IMR-90 (cell line): Measurements from ENCODE around the gene MAP1A. TPM values are rescaled to one million over a fixed set of nuclear protein-coding genes. Genes with fewer than 3 reads are reported as not detected.

Experiments
- ATAC-seq: fragments of 200-7000 bp; cut with Tn5 transposase; 2 replicates; pipeline ENCODE4 v1.9.1; 2020; ENCODE audit warnings: low read depth, mild to moderate bottlenecking, moderate library complexity
- BruUV-seq: library from RNA; stranded (reverse); fragments of 400-500 nt; replicated peaks from 2 replicates; lab custom pipeline; 2021; lab: Mats Ljungman, UMichigan
- CTCF ChIA-PET: fragments of 300-600 bp; formaldehyde crosslinking; extraction: SDS; loops from one replicate; lab custom pipeline; 2021; ENCODE audit warnings: antibody characterized with exemption; lab: Yijun Ruan, JAX
- POLR2A ChIA-PET: fragments of 300-600 bp; sonication (Branson Sonifier 250); formaldehyde crosslinking; loops from one replicate; lab custom pipeline; 2022; ENCODE audit warnings: antibody characterized with exemption; ENCODE audit not compliant: unreplicated experiment; lab: Charles Lee
- DNase-seq: peaks from one replicate; pipeline ENCODE4 v3.0.0; 2013
- H2AFZ ChIP-seq: replicated peaks from 2 replicates; pipeline ENCODE3; 2013; ENCODE audit warnings: low read length, mild to moderate bottlenecking; ENCODE audit not compliant: poor library complexity
- H2AK5ac ChIP-seq: 2 replicates; pipeline ENCODE4 v1.6.1; 2013; ENCODE audit warnings: low read depth, low read length, inconsistent platforms
- H2AK9ac ChIP-seq: replicated peaks from 2 replicates; pipeline ENCODE3; 2013; ENCODE audit warnings: mild to moderate bottlenecking, low read depth, low read length, moderate library complexity; ENCODE audit not compliant: poor library complexity
- H2BK120ac ChIP-seq: 2 replicates; pipeline ENCODE4 v1.6.1; 2013; ENCODE audit warnings: low read depth, low read length, inconsistent platforms
- H2BK15ac ChIP-seq: 3 replicates; pipeline ENCODE4 v1.6.1; 2013; ENCODE audit warnings: low read depth, low read length, inconsistent platforms
- H2BK20ac ChIP-seq: 2 replicates; pipeline ENCODE4 v1.6.1; 2013; ENCODE audit warnings: low read depth, mild to moderate bottlenecking, inconsistent platforms, low read length, moderate library complexity
- H2BK5ac ChIP-seq: 2 replicates; pipeline ENCODE4 v1.6.1; 2013; ENCODE audit warnings: mild to moderate bottlenecking, low read depth, low read length, inconsistent platforms; ENCODE audit not compliant: poor library complexity, severe bottlenecking
- H3K14ac ChIP-seq: replicated peaks from 2 replicates; pipeline ENCODE4 v1.6.1; 2013; ENCODE audit warnings: low read depth, low read length, inconsistent platforms
- H3K18ac ChIP-seq: 2 replicates; pipeline ENCODE4 v1.6.1; 2013; ENCODE audit warnings: low read depth, low read length, control low read depth
- H3K23ac ChIP-seq: 2 replicates; pipeline ENCODE4 v1.6.1; 2013; ENCODE audit warnings: low read depth, low read length, inconsistent platforms
- H3K27ac ChIP-seq: 2 replicates; pipeline ENCODE4 v1.5.1; 2013; ENCODE audit warnings: mild to moderate bottlenecking, control low read depth, low read length; ENCODE audit not compliant: insufficient read depth
- H3K27me3 ChIP-seq: 2 replicates; pipeline ENCODE4 v1.6.1; 2013; ENCODE audit warnings: low read length; ENCODE audit not compliant: control insufficient read depth, insufficient read depth
- H3K36me3 ChIP-seq: 2 replicates; pipeline ENCODE4 v1.6.1; 2013; ENCODE audit warnings: low read length, mixed read lengths; ENCODE audit not compliant: control insufficient read depth, insufficient read depth
- H3K4ac ChIP-seq: 2 replicates; pipeline ENCODE4 v1.6.1; 2013; ENCODE audit warnings: low read depth, low read length, inconsistent platforms
- H3K4me1 ChIP-seq: 2 replicates; pipeline ENCODE4 v1.6.1; 2013; ENCODE audit warnings: low read length, mixed read lengths; ENCODE audit not compliant: control insufficient read depth, insufficient read depth
- H3K4me2 ChIP-seq: 2 replicates; pipeline ENCODE4 v1.6.1; 2013; ENCODE audit warnings: low read depth, mild to moderate bottlenecking, control low read depth, low read length, moderate library complexity
- H3K4me3 ChIP-seq: 2 replicates; pipeline ENCODE4 v1.5.1; 2013; ENCODE audit warnings: low read depth, mild to moderate bottlenecking, control low read depth, low read length, moderate library complexity; ENCODE audit not compliant: insufficient read depth
- H3K56ac ChIP-seq: 2 replicates; pipeline ENCODE4 v1.6.1; 2013; ENCODE audit warnings: low read length, inconsistent platforms; ENCODE audit not compliant: insufficient read depth; ENCODE audit errors: extremely low read depth
- H3K79me1 ChIP-seq, 2 experiments: 2 replicates each; pipeline ENCODE4 v1.6.1; 2013; ENCODE audit warnings: low read length in 2 of 2, inconsistent platforms in 1 of 2, low read depth in 1 of 2
- H3K9ac ChIP-seq: 2 replicates; pipeline ENCODE4 v1.6.1; 2013; ENCODE audit warnings: low read depth, low read length, control low read depth
- H3K9me1 ChIP-seq: 2 replicates; pipeline ENCODE4 v1.6.1; 2013; ENCODE audit warnings: low read length, inconsistent platforms; ENCODE audit not compliant: insufficient read depth
- H3K9me3 ChIP-seq: 2 replicates; pipeline ENCODE4 v1.6.1; 2013; ENCODE audit warnings: low read length; ENCODE audit not compliant: control insufficient read depth, insufficient read depth
- H4K20me1 ChIP-seq: 2 replicates; pipeline ENCODE4 v1.6.1; 2013; ENCODE audit warnings: low read length, inconsistent platforms; ENCODE audit not compliant: insufficient read depth
- H4K5ac ChIP-seq: 2 replicates; pipeline ENCODE4 v1.6.1; 2013; ENCODE audit warnings: mild to moderate bottlenecking, low read depth, low read length, control low read depth
- H4K8ac ChIP-seq, 2 experiments: 2 replicates each; pipeline ENCODE4 v1.6.1; 2013; ENCODE audit warnings: low read depth in 2 of 2, low read length in 2 of 2, control low read depth in 1 of 2, inconsistent platforms in 1 of 2
- H4K91ac ChIP-seq: 2 replicates; pipeline ENCODE4 v1.6.1; 2013; ENCODE audit warnings: low read depth, low read length, inconsistent platforms; ENCODE audit not compliant: insufficient read depth
- CEBPB ChIP-seq: IDR thresholded peaks from 2 replicates; pipeline ENCODE4 v1.6.1; 2012; ENCODE audit warnings: low read depth, low read length, improper control_type of control experiment
- CHD1 ChIP-seq: IDR thresholded peaks from 2 replicates; pipeline ENCODE4 v1.6.1; 2012; ENCODE audit warnings: low read depth, low read length, improper control_type of control experiment
- POLR2A ChIP-seq: IDR thresholded peaks from 2 replicates; pipeline ENCODE4 v1.6.1; 2012; ENCODE audit warnings: mild to moderate bottlenecking, low read depth, low read length
- RAD21 ChIP-seq: IDR thresholded peaks from 2 replicates; pipeline ENCODE4 v1.6.1; 2012; ENCODE audit warnings: low read length, improper control_type of control experiment
- WGBS, 2 experiments: methylation state at CpG; one replicate each; pipeline versions ENCODE4 v1.1.5 to v1.1.7; 2013; ENCODE audit warnings: missing lambda C conversion rate in 2 of 2; ENCODE audit not compliant: insufficient read length in 1 of 2; ENCODE audit errors: extremely low coverage in 2 of 2; 5-methylcytosine and 5-hydroxymethylcytosine counted together
- dilution Hi-C: fragments of 300-500 bp; cut with HindIII; formaldehyde crosslinking; loops from one replicate; pipeline ENCODE4 v1.14.3; 2018; ENCODE audit warnings: low sequenced_read_pairs; ENCODE audit not compliant: unreplicated experiment
- in situ Hi-C: fragments of 300-500 bp; cut with MboI; formaldehyde crosslinking; loops from 3 replicates; pipeline ENCODE4 v1.14.3; 2019; ENCODE audit warnings: low sequenced_read_pairs, inconsistent platforms, mixed read lengths
- intact Hi-C: fragments of 100-400 bp; cut with micrococcal nuclease; formaldehyde crosslinking; loops from 2 replicates; pipeline ENCODE4 v1.10.0; 2022
- polyA plus RNA-seq, 3 experiments: library from polyadenylated mRNA; depleted of rRNA; stranded (reverse); fragments of >200 nt; gene quantifications; 2 replicates each; pipeline ENCODE4 v1.2.3, GENCODE V29; 2012; ENCODE audit warnings: low replicate concordance in 1 of 3
- total RNA-seq: library from RNA; depleted of rRNA; stranded (reverse); fragments of >200 nt; gene quantifications from 2 replicates; pipeline ENCODE4 v1.2.3, GENCODE V29; 2012

MAP1A gene
- total and polyA plus RNA-seq, 2 of the 4 experiments (the other 2 are of a cell fraction) = 28.7 to 48.2 TPM

- Histone ChIP-seq H2BK15ac (no peak overlapping the region), H4K20me1 (peaks cover 4% of the 10 kb centered on the region; the same call in 1 of the 2 replicates), H3K9me3 (no peaks in the 10 kb centered on the region), H3K4me3 (no peak overlapping the region), H3K56ac (no peak overlapping the region), H2BK5ac (no peak overlapping the region), H3K4me2 (no peak overlapping the region), H2BK20ac (no peak overlapping the region), H3K4me1 (peaks cover 3% of the 10 kb centered on the region; the same call in 1 of the 2 replicates), H3K79me1 (peaks cover 25 to 46% of the 10 kb centered on the region in 2 experiments), H2AK5ac (no peak overlapping the region), H3K23ac (no peak overlapping the region), H4K91ac (no peak overlapping the region), H3K27me3 (no peaks in the 10 kb centered on the region), H2BK120ac (no peak overlapping the region), H3K9ac (no peak overlapping the region), H2AFZ (no peak overlapping the region), H3K9me1 (peaks cover 2% of the 10 kb centered on the region; the same call in 1 of the 2 replicates), H3K18ac (no peak overlapping the region), H4K5ac (no peak overlapping the region), H3K36me3 (peaks cover 27% of the 10 kb centered on the region), H2AK9ac (no peak overlapping the region), H4K8ac (no peak overlapping the region), H3K4ac (no peak overlapping the region), H3K14ac (no peak overlapping the region), H3K27ac (no peak overlapping the region)
- no TSS peak for BruUV-seq
- dilution Hi-C loops (no loop called here), intact Hi-C loops (no loop called here), in situ Hi-C loops (no loop called here)
- 0 out of 2 replicates have a peak, but pooled peaks have one; percentile 5 for TF ChIP-seq CEBPB
- TF ChIP-seq CHD1 = no peak
- TF ChIP-seq POLR2A = no peak
- TF ChIP-seq RAD21 = no peak
- ChIA-PET POLR2A (no interaction called here), CTCF (no interaction called here)
- WGBS, 2 experiments = no CpG with 5 or more reads among the region's 1 CpG
- DNase-seq (peak; percentile 25), ATAC-seq (no peak)
Observed at GRCh38 chr15:43489191-43489590, 28.2 kb upstream of the MAP1A start.
